Gastroesophageal sphincter (tissue), 3 donors: ENCODE data around the gene HTRA1.

Experiments used
- CTCF ChIP-seq, 4 experiments: fragments of 200-600 bp in 2 of 4; fragments of 450-650 bp in 2 of 4; sonication (generic) in 1 of 4; IDR thresholded peaks; one replicate each; pipeline ENCODE4 v1.5.1; 2017 to 2019; ENCODE audit warnings: antibody characterized with exemption in 4 of 4, mild to moderate bottlenecking in 2 of 4, moderate library complexity in 2 of 4
- EP300 ChIP-seq: sonication (generic); formaldehyde crosslinking; IDR thresholded peaks from one replicate; pipeline ENCODE4 v1.6.1; 2017; ENCODE audit warnings: antibody characterized with exemption, mild to moderate bottlenecking
- POLR2AphosphoS5 ChIP-seq: sonication (generic); formaldehyde crosslinking; IDR thresholded peaks from one replicate; pipeline ENCODE4 v1.6.1; 2017; ENCODE audit warnings: antibody characterized with exemption

DNA sequence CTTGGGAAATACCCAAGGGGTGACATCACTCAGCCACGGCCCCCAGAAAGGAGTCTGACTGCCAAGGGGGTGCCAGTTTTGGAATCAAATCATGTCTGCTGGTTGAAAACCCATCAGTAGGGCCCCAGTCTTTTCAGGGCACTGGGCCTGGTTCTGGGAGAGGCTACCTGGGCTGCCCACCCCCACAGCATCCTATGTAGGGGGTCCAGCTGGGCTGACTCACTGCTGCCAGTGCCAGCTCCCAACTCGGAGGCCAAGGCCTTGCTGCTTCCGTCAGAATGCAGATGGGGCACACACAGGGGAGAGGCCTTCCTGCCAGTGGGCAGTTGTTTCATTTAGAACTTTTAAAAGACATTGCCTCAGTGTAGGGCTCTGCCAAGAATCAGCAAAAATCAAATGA, 59.7 kb downstream of the HTRA1 start:
- TF ChIP-seq EP300 (no peak), CTCF (IDR thresholded peaks at IDR 0.05) (no peak), POLR2AphosphoS5 (no peak)
